Measurements from ENCODE around the gene YEATS4. TPM values are rescaled to one million over a fixed set of nuclear protein-coding genes. Genes with fewer than 3 reads are reported as not detected.

YEATS4 gene
- total RNA-seq, 1 donor = 37.2 TPM

GRCh38 chr12:69334158-69334557 lies 25.4 kb upstream of the YEATS4 start:
- H3K4me3 ChIP-seq (ENCODE audit: low read depth, low read length) = no peak overlapping the region
- no peak for DNase-seq (ENCODE audit: low read depth)
- no peak for TF ChIP-seq CTCF (IDR thresholded peaks at IDR 0.05; ENCODE audit: insufficient read depth, low read length)

GRCh38 chr12:69337311-69338090 lies 22.0 kb upstream of the YEATS4 start:
- no peak for DNase-seq (ENCODE audit: low read depth)
- no peak for TF ChIP-seq CTCF (IDR thresholded peaks at IDR 0.05; ENCODE audit: insufficient read depth, low read length)
- H3K4me3 ChIP-seq (ENCODE audit: low read depth, low read length) = no peak overlapping the region

GRCh38 chr12:69338120-69338859 lies 21.3 kb upstream of the YEATS4 start:
- H3K4me3 ChIP-seq (ENCODE audit: low read depth, low read length) = no peak overlapping the region
- no peak for DNase-seq (ENCODE audit: low read depth)
- TF ChIP-seq CTCF (IDR thresholded peaks at IDR 0.05; ENCODE audit: insufficient read depth, low read length) = no peak

- no peak overlapping the region for H3K4me3 ChIP-seq (ENCODE audit: low read depth, low read length)
- TF ChIP-seq CTCF (IDR thresholded peaks at IDR 0.05; ENCODE audit: insufficient read depth, low read length) = no peak
- no peak for DNase-seq (ENCODE audit: low read depth)
Measured at GRCh38 chr12:69338936-69339335, 20.6 kb upstream of the YEATS4 start.

GRCh38 chr12:69339999-69340398 lies 19.5 kb upstream of the YEATS4 start:
- TF ChIP-seq CTCF (IDR thresholded peaks at IDR 0.05; ENCODE audit: insufficient read depth, low read length) = no peak
- H3K4me3 ChIP-seq (ENCODE audit: low read depth, low read length) = no peak overlapping the region
- DNase-seq (ENCODE audit: low read depth) = no peak

- H3K4me3 ChIP-seq (ENCODE audit: low read depth, low read length) = no peak overlapping the region
- TF ChIP-seq CTCF (IDR thresholded peaks at IDR 0.05; ENCODE audit: insufficient read depth, low read length) = no peak
- no peak for DNase-seq (ENCODE audit: low read depth)
Measured at GRCh38 chr12:69341328-69341727, 18.2 kb upstream of the YEATS4 start.

All from fibroblast of the aortic adventitia (primary cell).